Tibial artery (tissue), 4 donors: ENCODE measurements around the gene CAT.

Experiments used
- DNase-seq, 2 donors: peaks; one replicate each; pipeline ENCODE4 v3.0.0-alpha.2; 2019
- H3K27ac ChIP-seq, 2 donors: fragments of 200-600 bp; sonication (generic) in 1 of 2; 1 replicate in 1 of 2; 2 replicates in 1 of 2; pipeline ENCODE4 v1.5.1; 2018 to 2019; ENCODE audit warnings: mild to moderate bottlenecking in 1 of 2
- H3K27me3 ChIP-seq, 2 donors: fragments of 200-600 bp; sonication (generic) in 1 of 2; one replicate each; pipeline versions ENCODE4 v1.5.1 to v1.6.0; 2016 to 2019
- H3K36me3 ChIP-seq, 3 donors: fragments of 200-600 bp; sonication (generic) in 2 of 3; one replicate each; pipeline ENCODE4 v1.5.1; 2016 to 2019; ENCODE audit warnings: mild to moderate bottlenecking in 2 of 3
- H3K4me1 ChIP-seq, 4 donors: fragments of 200-600 bp; sonication (generic) in 2 of 4; 1 replicate in 3 of 4; 2 replicates in 1 of 4; pipeline ENCODE4 v1.5.1; 2016 to 2019
- H3K4me3 ChIP-seq, 2 donors: fragments of 200-600 bp; sonication (generic) in 1 of 2; 1 replicate in 1 of 2; 2 replicates in 1 of 2; pipeline ENCODE4 v1.5.1; 2018 to 2019; ENCODE audit warnings: mild to moderate bottlenecking in 2 of 2
- H3K9me3 ChIP-seq, 3 donors: fragments of 200-600 bp; sonication (generic) in 1 of 3; one replicate each; pipeline ENCODE4 v1.5.1; 2016 to 2019
- intact Hi-C: fragments of 100-400 bp; cut with DNase I; formaldehyde crosslinking; loops from one replicate; pipeline ENCODE4 v1.15.0; 2023; ENCODE audit warnings: low total_unique reads
- TF ChIP-seq, protein P1 (sequence below), 2 experiments: fragments of 200-600 bp in 1 of 2; fragments of 450-650 bp in 1 of 2; IDR thresholded peaks; one replicate each; pipeline ENCODE4 v1.5.1; 2017 to 2019; ENCODE audit warnings: antibody characterized with exemption in 2 of 2, mild to moderate bottlenecking in 1 of 2, moderate library complexity in 1 of 2

The CAT gene

GRCh38 chr11:34507156-34507555 lies 68.4 kb downstream of the CAT start:
- no peak for DNase-seq
- Histone ChIP-seq H3K9me3 (no peaks in the 10 kb centered on the region), H3K27ac (no peak overlapping the region), H3K36me3 (no peaks in the 10 kb centered on the region), H3K4me1 (no peaks in the 10 kb centered on the region), H3K4me3 (no peak overlapping the region), H3K27me3 (no peaks in the 10 kb centered on the region)
- TF ChIP-seq, protein P1, sequence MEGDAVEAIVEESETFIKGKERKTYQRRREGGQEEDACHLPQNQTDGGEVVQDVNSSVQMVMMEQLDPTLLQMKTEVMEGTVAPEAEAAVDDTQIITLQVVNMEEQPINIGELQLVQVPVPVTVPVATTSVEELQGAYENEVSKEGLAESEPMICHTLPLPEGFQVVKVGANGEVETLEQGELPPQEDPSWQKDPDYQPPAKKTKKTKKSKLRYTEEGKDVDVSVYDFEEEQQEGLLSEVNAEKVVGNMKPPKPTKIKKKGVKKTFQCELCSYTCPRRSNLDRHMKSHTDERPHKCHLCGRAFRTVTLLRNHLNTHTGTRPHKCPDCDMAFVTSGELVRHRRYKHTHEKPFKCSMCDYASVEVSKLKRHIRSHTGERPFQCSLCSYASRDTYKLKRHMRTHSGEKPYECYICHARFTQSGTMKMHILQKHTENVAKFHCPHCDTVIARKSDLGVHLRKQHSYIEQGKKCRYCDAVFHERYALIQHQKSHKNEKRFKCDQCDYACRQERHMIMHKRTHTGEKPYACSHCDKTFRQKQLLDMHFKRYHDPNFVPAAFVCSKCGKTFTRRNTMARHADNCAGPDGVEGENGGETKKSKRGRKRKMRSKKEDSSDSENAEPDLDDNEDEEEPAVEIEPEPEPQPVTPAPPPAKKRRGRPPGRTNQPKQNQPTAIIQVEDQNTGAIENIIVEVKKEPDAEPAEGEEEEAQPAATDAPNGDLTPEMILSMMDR (IDR thresholded peaks at IDR 0.05) = no peak
- intact Hi-C loops = no loop called here

- no peaks in the 10 kb centered on the region for H3K4me1 ChIP-seq
- no peak for DNase-seq
- intact Hi-C loops = no loop called here
- TF ChIP-seq, protein P1 (IDR thresholded peaks at IDR 0.05) = no peak
- H3K4me3 ChIP-seq = no peak overlapping the region
- H3K27ac ChIP-seq = no peak overlapping the region
- H3K27me3 ChIP-seq = no peaks in the 10 kb centered on the region
- no peaks in the 10 kb centered on the region for H3K9me3 ChIP-seq
- no peaks in the 10 kb centered on the region for H3K36me3 ChIP-seq
These were observed 68.9 kb downstream of the CAT start for GRCh38 chr11:34507610-34508009.

- Histone ChIP-seq H3K27ac (no peak overlapping the region), H3K36me3 (no peaks in the 10 kb centered on the region), H3K27me3 (no peaks in the 10 kb centered on the region), H3K4me1 (no peaks in the 10 kb centered on the region), H3K9me3 (no peaks in the 10 kb centered on the region), H3K4me3 (no peak overlapping the region)
- TF ChIP-seq, protein P1 (IDR thresholded peaks at IDR 0.05) = no peak
- intact Hi-C loops = no loop called here
- no peak for DNase-seq
These were observed 69.8 kb downstream of the CAT start for GRCh38 chr11:34508524-34508923.

DNA sequence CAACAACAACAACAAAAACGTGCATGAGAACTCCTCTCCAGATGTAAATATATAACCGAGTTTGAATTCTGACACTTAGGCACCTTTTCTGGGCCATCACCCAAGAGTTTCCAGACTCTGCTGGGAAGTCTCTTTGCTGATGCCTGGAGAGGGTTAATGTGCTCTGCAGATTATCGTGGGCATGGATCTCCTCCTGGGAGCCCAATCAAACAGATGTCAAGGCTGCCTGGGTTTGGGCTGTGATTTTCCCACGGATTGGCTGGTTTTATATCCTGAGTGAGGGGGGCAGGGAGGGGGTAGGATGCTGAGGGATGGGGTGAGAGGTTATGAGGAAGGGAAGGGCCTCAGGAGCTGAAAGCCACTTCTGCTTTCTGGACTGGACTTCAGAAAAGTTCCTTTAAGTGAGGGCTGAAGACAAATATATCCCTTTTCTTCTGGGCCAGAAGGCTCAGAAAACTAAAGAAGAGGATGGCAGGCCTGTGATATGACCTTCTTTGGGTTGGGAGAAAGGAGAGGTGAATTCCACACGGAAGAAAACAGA lies 70.7 kb downstream of the CAT start:
- intact Hi-C loops = no loop called here
- TF ChIP-seq, protein P1 (IDR thresholded peaks at IDR 0.05) = no peak
- no peak for DNase-seq
- H3K9me3 ChIP-seq = no peaks in the 10 kb centered on the region
- no peaks in the 10 kb centered on the region for H3K27me3 ChIP-seq
- H3K36me3 ChIP-seq = no peaks in the 10 kb centered on the region
- H3K4me3 ChIP-seq = no peak overlapping the region
- H3K4me1 ChIP-seq = no peaks in the 10 kb centered on the region
- H3K27ac ChIP-seq = no peak overlapping the region

- H3K9me3 ChIP-seq = no peaks in the 10 kb centered on the region
- no peak for DNase-seq
- H3K36me3 ChIP-seq = no peaks in the 10 kb centered on the region
- no peaks in the 10 kb centered on the region for H3K27me3 ChIP-seq
- TF ChIP-seq, protein P1 (IDR thresholded peaks at IDR 0.05) = no peak
- H3K27ac ChIP-seq = no peak overlapping the region
- intact Hi-C loops = no loop called here
- no peaks in the 10 kb centered on the region for H3K4me1 ChIP-seq
- H3K4me3 ChIP-seq = no peak overlapping the region
These were observed 71.5 kb downstream of the CAT start for GRCh38 chr11:34510218-34510617.

- intact Hi-C loops = no loop called here
These were observed 71.9 kb downstream of the CAT start for GRCh38 chr11:34510673-34511072.

More at GRCh38 chr11:34510673-34511072, 71.9 kb downstream of the CAT start:
- no peak overlapping the region for H3K4me3 ChIP-seq
- no peak for DNase-seq
- H3K36me3 ChIP-seq = no peaks in the 10 kb centered on the region
- no peaks in the 10 kb centered on the region for H3K9me3 ChIP-seq
- H3K27me3 ChIP-seq = no peaks in the 10 kb centered on the region
- H3K4me1 ChIP-seq = no peaks in the 10 kb centered on the region
- H3K27ac ChIP-seq = no peak overlapping the region
- TF ChIP-seq, protein P1 (IDR thresholded peaks at IDR 0.05) = no peak
